MM.1S (cell line): ENCODE results near the gene FGF12.

ENCODE experiments used
- EZH2 ChIP-seq: fragments of 300-600 bp; sonication (generic); optimal IDR thresholded peaks from 2 replicates; pipeline ENCODE3; 2017; ENCODE audit warnings: low read depth, mild to moderate bottlenecking, antibody characterized with exemption, low read length, mixed read lengths
- EZH2phosphoT487 ChIP-seq: fragments of 300-600 bp; sonication (generic); IDR thresholded peaks from 2 replicates; pipeline ENCODE4 v1.6.1; 2018; ENCODE audit warnings: antibody characterized with exemption, low read length
- TF ChIP-seq, protein P1 (sequence below): fragments of 300-600 bp; sonication (generic); IDR thresholded peaks from 2 replicates; pipeline ENCODE4 v1.5.1; 2016; ENCODE audit warnings: antibody characterized with exemption, low read length, mixed read lengths

DNA sequence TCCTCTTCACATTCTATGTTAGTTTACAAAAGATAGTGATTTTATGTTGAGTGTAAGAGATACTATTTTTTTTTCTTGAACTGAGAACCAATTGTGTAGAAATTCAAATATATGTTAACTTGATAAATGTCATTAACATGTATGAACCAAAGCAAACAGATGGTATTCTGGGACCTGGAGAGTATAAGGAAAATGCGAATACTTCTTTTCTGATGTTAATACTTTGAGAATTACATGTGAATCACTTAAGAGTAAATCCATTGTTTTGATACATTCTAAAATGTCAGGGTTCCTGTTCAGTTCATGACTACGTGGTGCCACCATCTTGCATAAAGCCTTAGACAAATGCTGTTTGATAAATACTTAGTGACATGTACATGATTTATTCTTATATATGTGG is 541.3 kb downstream of the FGF12 start:
- TF ChIP-seq, protein P1, sequence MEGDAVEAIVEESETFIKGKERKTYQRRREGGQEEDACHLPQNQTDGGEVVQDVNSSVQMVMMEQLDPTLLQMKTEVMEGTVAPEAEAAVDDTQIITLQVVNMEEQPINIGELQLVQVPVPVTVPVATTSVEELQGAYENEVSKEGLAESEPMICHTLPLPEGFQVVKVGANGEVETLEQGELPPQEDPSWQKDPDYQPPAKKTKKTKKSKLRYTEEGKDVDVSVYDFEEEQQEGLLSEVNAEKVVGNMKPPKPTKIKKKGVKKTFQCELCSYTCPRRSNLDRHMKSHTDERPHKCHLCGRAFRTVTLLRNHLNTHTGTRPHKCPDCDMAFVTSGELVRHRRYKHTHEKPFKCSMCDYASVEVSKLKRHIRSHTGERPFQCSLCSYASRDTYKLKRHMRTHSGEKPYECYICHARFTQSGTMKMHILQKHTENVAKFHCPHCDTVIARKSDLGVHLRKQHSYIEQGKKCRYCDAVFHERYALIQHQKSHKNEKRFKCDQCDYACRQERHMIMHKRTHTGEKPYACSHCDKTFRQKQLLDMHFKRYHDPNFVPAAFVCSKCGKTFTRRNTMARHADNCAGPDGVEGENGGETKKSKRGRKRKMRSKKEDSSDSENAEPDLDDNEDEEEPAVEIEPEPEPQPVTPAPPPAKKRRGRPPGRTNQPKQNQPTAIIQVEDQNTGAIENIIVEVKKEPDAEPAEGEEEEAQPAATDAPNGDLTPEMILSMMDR, result no peak
- TF ChIP-seq EZH2 (no peak), EZH2phosphoT487 (no peak)
